NCI-H1436 treated with DMSO at 0.1 percent for 48 hours (cell line): ENCODE data around the gene ZSCAN10.
"Not testable (repeated sequence)": the region's sequence is repeated elsewhere in the genome, so short reads cannot be mapped to it uniquely, and the experiment has no call there.

Experiments used
- DNase-seq: peaks from one replicate; lab custom pipeline; 2025; lab: John Stamatoyannopoulos, UW

ZSCAN10 gene

DNA sequence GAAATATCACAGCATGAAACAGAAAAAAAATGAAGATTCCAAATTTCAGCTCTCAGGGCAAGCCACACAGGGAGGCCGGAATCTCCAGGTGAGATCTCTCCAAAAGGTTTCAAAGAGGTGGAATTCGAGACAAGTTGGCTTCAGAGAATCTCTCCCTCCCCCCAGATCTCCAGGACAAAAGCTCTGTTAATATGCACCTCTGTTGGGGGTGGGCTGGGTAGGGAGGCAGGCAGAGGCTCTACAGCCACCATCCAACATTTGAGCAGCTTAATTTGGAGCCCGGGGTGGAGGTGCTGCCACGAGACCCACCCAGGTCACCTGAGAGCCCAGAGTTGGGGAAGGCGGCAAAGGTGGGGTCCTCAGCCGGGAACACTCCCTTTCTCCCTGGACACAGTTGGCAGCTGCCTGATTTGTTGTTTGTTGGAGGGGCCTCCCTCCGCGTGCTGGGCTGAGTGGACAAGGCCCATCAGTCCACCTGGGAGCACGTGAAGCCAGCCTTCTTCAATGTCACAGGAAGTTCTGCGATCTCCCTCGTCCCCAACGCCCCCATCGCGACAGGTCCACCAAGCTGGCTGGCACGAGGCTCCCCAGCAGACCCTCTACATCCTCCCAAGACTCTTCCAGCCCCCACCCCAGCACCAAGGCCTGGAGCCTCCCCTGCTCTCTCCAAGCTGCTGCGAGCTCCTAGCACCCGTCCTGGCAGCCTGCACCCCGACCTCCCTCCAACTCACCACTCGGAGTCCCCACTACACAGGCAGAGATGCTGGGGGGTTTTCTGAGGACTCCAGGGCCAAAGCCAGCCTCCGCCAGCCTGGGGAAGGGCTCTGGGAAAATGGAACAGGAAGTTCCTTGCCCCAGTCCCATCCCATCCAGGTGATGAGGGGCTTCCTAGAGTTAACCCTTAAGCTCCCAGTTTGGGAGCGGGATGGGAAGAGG, at the start of gene ZSCAN10:
TSS of gene ZSCAN10 (minus strand) at position 836 of the 936 bp plus-strand sequence. CDS start 6,357 bp downstream, outside the sequence.
- no peak for DNase-seq

DNA sequence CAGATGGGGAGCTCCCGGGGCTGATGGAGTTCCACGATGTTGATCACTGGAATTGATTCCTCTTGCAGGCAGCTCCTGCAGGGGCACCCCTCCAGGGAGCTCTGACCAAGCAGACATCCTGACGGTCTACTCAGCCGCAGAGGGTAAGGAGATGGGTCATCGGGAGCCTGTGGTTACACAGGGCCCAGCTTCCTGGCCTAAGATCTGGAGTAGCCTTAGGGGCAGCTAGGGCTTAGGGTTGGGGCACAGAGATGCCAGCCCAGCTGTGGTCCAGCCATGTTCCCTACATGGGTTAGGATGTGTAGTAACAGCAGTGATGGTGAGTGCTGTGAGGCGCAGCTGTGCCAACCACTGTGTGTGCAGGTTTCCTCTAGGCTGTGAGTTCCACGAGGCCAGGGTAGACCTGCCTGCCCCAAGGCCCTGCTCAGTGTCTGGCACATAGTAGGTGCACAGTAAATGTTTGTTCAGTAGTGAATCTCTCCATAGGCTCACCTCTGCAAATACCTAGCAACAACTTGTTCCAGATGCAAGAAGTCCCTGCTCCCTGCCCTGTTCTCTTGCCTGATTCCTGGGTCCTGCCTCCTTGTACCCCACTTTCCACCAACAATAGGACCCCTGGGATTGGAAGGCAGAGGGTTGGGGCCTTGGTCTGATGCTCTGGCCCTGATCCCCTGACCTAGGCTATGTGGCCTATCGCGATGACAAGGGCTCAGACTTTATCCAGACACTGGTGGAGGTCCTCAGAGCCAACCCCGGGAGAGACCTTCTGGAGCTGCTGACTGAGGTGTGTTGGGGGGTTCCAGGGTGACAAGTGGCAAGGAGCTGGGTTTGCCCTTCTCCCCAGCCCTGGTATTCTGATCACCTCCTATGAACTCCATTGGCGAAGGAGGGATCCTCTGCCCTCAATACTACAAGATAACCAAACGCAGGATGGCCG, 49.4 kb upstream of the ZSCAN10 start:
- no peak for DNase-seq

DNA sequence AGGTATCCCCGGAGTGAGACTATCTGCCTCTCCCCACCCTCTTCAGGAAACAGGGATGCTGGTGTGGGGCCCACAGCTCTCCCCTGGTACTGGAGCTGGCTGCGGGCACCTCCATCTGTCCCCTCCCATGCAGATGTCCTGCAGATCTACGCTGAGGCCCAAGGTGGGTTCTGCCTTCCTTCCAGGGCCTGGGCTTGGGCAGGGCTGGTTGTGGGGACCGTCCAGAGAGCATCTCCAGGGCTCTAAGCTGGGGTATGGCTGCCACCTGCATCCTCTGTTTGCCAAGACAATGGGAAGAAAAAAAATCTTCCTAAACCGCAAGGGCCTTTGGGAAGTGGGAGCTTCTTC, 48.6 kb upstream of the ZSCAN10 start:
- DNase-seq = no peak

DNA sequence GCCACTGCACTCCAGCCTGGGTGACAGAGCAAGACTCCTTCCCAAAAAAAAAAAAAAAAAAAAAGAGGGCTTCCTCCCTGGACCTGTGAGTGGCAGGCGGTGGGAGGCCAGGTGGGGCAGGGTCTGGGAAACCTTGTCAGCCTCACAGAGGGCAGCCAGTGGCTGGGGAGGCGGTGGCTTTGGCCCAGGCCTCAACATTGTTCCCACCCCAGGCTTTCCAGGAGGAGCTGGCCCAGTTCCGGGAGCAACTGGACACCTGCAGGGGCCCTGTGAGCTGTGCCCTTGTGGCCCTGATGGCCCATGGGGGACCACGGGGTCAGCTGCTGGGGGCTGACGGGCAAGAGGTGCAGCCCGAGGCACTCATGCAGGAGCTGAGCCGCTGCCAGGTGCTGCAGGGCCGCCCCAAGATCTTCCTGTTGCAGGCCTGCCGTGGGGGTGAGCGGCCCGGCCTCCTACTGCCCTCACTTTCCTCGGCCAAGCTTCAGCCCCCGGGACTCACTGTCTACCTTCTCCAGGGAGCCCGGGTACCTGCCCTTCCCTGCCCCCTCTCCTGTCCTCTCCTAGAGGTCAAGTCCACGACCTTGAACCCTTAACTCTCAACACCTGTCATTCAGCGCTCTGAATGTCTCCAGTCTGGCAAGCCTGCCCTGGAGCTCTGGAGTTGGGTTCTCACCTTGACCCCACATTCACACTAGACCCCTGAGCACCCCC, 48.1 kb upstream of the ZSCAN10 start:
- DNase-seq = no peak

DNA sequence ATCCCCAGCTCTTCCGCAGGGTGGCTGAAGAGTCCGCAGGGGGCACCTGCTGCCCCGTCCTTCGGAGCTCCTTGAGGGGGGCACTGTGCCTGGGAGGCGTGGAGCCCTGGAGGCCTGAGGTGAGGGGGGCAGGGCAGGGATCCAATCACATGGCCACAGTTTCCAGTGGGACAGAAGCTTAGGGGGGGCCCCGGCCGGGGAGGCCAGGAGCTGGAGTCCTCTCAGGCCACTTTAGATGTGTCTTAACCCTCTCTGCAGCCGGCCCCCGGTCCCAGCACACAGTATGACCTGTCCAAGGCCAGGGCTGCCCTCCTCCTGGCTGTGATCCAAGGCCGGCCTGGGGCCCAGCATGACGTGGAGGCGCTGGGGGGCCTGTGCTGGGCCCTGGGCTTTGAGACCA, 46.6 kb upstream of the ZSCAN10 start:
- no peak for DNase-seq

DNA sequence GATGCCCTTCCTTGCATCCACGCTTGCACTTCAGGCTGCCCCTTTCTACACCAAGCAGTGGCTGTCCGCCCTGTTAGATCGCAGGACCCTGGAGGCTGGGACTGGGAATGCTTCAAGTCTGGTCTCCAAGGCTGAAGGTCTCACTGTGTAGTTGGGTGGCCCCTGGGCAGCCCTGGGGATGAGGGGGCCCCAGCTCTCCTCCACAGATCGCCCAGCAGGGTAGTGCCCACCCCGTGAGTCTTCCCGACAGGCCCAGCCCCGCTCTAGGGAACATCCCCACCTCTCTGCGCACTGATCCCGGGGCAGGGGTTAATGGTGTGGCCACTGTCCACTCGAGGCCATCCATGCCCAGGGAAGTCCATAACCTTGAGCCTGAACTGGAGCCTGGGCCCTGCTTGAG, 46.1 kb upstream of the ZSCAN10 start:
- DNase-seq = no peak

DNA sequence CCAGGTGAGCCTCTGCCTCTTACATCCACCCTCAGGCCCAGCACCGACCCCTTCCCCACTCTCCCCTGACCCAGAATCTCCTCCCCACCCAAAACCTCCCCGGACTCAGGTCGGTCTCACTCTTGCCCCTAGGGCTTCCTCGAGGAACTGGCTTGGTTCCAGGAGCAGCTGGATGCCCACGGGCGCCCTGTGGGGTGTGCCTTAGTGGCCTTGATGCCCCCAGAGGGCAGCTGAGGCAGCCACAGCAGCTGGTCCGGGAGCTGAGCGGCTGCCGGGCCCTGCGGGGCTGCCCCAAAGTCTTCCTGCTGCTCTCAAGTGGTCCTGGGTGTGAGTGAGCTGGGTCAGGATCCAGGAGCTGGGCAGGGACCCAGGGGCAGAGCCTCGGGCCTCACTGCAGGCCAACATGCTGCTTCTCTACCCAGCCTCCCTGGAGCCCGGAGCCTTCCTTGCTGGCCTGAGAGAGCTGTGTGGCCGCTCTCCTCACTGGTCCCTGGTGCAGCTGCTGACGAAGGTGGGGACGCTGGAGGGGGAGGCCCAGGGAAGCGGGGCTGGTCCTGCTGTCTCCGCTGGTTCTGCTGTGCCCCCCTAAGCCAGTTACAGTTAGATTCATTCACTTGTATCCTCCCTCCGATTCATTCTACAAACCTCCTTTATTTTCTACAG, 45.4 kb upstream of the ZSCAN10 start:
- no peak for DNase-seq

DNA sequence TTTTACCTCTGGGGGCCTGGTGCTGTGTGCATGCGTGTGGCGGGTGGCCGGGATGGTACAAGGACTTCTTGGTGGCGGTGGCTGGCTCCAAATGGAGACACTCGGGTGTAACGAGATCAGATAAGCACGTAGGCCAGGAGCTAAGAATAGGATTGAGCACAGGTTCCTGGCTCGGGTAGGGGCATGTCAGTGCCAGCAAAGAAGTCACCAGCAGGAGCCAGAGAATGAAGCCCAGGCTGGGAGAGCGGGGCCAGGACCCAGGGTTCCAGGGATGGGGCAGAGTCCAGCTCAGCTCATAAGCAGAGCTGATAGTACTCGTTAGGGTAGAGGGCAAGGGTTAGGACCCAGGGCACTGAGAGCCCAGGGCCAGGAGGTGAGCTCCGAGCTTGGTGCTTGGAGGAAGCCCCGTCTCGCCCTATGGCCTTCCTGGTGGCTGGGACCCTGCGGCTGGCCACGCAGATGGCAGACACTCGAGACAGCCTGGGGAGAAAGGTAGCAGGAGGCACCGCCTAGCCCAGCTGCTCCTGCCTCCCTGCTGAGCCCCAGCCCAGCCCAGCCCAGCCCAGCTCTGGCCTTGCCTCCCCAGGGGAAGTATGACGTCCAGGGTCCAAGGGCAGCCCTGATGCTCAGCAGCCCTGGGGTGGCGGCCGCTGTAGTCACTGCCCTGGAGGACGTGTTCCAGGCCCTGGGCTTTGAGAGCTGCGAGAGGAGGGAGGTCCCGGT, 44.7 kb upstream of the ZSCAN10 start:
- no peak for DNase-seq

DNA sequence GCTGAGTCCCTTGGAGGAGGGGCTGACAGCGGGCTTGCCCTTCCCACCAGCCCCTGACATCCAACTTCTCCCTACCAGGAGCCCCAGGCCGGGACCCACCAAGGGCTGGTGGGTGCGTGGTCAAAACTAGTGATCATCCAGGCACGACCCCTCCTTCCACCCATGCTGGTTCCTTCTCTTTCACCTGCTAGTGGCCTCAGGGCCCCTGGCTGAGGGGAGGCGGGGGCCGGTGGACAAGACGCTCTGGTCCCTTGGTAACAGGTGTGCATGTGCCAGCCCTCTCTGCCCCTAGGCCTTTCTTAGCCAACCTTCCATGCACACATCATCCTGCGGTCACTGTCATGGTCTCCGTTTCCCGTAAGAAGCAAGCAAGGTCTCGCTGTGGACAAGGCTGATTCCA, 44.1 kb upstream of the ZSCAN10 start:
- DNase-seq = no peak

DNA sequence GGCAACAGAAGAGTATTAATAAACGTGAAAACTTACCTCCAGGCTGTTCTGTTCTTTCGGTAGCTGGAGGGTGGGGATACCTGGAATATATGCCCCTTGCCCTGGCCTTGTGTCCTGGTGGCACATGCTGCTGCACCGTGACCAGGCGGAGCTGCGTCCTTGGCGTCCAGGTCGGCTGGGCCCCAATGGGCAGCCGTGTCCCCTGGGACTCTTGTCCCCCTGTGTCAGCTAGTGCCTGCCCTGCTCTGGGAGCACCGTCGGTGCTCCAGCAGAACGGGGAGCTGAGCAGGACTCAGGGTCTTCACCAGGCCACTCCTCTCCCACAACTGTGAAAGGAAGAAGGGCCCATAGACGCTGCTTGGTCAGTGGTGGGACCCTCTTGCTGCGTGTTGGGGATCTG, 43.7 kb upstream of the ZSCAN10 start:
- no peak for DNase-seq

DNA sequence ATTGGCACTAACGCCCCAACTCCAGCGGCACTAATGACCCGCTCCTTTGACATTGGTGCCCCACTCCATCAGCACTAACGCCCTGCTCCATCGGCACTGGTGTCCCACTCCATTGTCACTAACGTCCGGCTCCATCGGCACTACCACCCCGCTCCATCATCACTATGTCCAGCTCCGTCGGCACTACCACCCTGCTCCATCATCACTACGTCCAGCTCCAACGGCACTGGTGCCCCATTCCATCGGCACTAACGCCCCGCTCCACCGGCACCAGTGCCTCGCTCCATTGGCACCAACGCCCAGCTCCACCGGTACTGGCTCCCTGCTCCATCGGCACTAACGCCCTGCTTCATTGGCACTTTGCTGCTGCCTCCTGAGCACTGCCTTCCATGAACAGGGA, 43.2 kb upstream of the ZSCAN10 start:
- no peak for DNase-seq

DNA sequence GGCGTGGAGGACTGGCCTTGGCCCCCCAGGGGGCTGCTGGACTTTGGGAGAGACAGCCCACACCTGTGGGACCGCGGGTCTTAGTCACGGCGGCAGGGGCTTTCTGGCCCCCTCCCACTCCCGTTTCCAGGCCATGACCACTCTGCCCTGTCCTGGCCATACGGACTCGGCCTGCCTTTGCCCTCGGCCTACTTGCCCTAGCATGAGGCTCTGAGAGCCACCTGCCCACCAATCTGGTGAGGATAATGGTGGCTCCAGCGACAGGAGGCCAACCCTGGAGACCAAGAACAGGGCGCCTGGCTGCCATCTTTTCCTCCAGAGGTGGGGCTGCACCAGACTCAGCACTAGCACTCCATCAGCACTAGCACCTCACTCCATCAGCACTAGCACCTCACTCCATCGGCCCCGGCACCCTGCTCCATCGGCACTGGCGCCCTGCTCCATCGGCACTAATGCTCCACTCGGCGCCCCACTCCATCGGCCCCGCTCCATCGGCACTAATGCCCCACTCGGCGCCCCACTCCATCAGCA, 42.8 kb upstream of the ZSCAN10 start:
- no peak for DNase-seq

DNA sequence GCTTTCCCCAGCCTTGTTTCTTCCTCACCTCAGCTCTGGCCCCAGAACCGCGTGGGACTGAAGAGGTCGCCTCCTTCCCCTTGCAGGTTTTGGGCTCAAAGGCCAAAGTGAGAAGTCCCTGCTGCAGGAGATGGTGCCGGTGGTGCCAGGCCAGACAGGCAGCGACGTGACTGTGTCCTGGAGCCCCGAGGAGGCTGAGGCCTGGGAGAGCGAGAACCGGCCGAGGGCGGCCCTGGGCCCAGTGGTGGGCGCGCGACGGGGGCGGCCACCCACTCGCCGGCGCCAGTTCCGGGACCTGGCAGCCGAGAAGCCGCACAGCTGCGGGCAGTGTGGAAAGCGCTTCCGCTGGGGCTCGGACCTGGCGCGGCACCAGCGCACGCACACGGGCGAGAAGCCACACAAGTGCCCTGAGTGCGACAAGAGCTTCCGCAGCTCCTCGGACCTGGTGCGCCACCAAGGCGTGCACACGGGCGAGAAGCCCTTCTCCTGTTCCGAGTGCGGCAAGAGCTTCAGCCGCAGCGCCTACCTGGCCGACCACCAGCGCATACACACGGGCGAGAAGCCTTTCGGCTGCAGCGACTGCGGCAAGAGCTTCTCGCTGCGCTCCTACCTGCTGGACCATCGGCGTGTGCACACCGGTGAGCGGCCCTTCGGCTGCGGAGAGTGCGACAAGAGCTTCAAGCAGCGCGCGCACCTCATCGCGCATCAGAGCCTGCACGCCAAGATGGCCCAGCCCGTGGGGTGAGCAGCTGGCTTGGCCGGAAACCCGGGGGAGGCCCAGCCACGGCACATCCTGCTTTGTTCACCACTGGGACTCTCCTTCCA, 41.7 kb upstream of the ZSCAN10 start:
- no peak for DNase-seq

DNA sequence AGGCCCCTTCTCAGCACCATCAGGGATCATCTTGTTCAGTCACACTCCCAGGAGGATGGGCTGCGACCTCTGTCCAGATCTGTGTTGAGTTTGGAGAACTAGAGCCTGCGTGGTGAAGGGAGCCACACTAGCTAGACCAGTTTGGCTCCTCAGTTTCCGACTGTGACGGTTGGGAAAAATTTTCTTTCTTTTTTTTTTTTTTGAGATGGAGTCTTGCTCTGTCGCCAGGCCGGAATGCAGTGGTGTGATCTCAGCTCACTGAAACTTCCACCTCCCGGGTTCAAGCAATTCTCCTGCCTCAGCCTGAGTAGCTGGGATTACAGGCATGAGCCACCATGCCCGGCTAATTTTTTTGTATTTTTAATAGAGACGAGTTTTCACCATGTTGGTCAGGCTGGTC, 40.5 kb upstream of the ZSCAN10 start:
- not testable (repeated sequence) for DNase-seq

DNA sequence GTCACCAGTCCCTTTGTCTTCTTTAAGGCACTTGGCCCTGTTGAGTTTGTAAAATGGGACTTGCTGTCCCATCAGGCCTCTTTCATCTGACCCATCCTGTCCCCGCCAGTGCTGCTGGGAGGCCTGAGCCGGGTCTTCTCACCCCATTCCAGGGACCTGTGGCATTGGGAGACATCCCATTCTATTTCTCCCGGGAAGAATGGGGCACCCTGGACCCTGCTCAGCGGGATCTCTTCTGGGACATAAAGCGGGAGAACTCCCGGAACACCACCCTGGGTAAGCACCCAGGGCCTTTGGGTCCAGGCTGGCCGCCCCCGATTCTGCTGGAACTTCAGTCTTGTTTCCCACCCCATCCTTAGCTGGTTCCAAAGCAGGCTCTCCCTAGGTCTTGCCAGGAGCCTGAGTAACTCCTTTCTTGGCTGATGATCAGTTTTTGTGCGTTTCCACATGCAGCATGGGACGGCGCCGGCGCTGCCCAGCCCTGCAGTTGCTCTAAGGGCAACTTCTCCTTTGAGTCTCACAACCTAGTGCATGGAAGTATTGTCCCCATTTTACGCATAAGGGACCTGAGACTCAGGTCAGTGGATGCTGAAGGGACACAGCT, 39.8 kb upstream of the ZSCAN10 start:
- no peak for DNase-seq

DNA sequence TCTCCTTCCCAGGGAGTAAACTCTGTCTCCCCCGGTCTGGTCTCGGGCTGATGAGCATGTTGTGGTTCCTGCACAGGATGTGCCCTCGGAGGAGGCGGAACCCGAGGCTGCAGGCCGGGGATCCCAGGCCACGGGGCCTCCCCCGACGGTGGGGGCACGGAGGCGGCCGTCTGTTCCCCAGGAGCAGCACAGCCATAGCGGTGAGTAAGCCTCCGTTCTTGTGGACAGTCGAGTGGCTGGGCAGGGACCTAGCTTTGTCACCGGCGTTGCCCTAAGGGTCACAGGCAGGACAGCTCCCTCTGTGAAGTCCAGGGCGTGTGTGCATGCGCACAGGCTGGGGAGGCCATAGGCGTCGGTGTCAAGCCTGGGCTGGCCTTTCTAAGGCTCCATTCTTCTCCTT, 39.2 kb upstream of the ZSCAN10 start:
- no peak for DNase-seq

DNA sequence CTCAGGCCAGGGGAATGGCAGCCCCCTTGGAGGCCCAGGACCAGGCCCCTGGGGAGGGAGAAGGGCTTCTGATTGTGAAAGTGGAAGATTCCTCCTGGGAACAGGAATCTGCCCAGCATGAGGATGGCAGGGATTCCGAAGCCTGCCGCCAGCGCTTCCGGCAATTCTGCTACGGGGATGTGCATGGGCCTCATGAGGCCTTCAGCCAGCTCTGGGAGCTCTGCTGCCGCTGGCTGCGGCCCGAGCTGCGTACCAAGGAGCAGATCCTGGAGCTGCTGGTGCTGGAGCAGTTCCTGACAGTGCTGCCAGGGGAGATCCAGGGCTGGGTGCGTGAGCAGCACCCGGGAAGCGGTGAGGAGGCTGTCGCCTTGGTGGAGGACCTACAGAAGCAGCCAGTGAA, 38.2 kb upstream of the ZSCAN10 start:
- DNase-seq = no peak

DNA sequence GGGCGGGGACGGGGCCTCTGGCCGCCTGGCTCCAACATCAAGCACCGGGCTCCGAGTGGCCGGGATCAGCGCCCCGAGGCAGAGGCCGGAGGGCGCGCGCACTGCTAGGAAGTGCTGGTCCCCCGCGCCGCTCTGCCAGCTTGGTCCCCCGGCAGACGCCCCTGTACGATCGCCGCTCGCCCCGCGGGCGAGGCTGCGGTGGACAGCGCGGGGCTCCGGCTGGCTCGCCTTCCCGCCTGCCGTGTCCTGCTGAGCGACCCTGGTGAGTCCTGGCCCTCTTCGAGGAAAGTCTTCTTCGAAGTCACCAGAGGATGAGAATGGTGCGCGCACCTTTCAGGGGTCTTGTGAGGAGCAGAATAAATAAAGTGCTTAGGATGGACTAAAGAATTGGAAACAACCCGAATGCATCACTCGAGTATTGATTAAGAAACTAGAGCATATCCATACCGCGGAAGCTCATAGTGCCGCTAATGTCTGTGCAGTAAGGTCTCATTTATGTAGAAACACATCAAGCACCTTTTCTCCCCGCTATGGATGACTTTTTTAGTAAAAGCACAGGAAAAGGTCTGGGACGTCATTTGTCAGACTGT, 36.1 kb upstream of the ZSCAN10 start:
- DNase-seq = no peak
